NCI-H2107 treated with DMSO at 0.1 percent for 48 hours (cell line): ENCODE measurements around the gene ZNF585A.
A peak's percentile ranks its signal among the peaks of the same experiment; 100 is the strongest.
"Not testable (repeated sequence)": the region's sequence is repeated elsewhere in the genome, so short reads cannot be mapped to it uniquely, and the experiment has no call there.

Experiments used
- DNase-seq: peaks from one replicate; lab custom pipeline; 2025; ENCODE audit not compliant: unreplicated experiment; lab: John Stamatoyannopoulos, UW

Gene ZNF585A

GRCh38 chr19:37172368-37173366 is at the start of gene ZNF585A:
Gene ZNF585A, minus strand, starts transcription at chr19:37172695. Its CDS starts 2,785 bp downstream, at chr19:37169910.
- peak; percentile 95 for DNase-seq

- no peak for DNase-seq
Measured at GRCh38 chr19:37221136-37221535, 48.6 kb upstream of the ZNF585A start.

- DNase-seq, result no peak
Measured at GRCh38 chr19:37220383-37220782, 47.9 kb upstream of the ZNF585A start.

- DNase-seq, result no peak
Measured at GRCh38 chr19:37218592-37218935, 46.1 kb upstream of the ZNF585A start.

GRCh38 chr19:37217775-37218591 is 45.5 kb upstream of the ZNF585A start, which contains the start of gene ZNF383:
Gene ZNF383, plus strand, starts transcription at chr19:37218214. Its CDS starts 12,240 bp downstream, at chr19:37230454.
- DNase-seq, result peak; percentile 78

GRCh38 chr19:37217480-37217774 is 44.9 kb upstream of the ZNF585A start:
- no peak for DNase-seq

GRCh38 chr19:37197768-37198167 is 25.3 kb upstream of the ZNF585A start:
- DNase-seq, result no peak

- not testable (repeated sequence) for DNase-seq
Measured at GRCh38 chr19:37197115-37197514, 24.6 kb upstream of the ZNF585A start.

- DNase-seq, result not testable (repeated sequence)
Measured at GRCh38 chr19:37195248-37195647, 22.8 kb upstream of the ZNF585A start.

GRCh38 chr19:37186071-37186470 is 13.6 kb upstream of the ZNF585A start:
- not testable (repeated sequence) for DNase-seq

GRCh38 chr19:37165635-37166034 is 6.9 kb downstream of the ZNF585A start:
- DNase-seq, result no peak

GRCh38 chr19:37160153-37160552 is 12.3 kb downstream of the ZNF585A start:
- DNase-seq, result no peak

GRCh38 chr19:37148214-37148613 is 24.3 kb downstream of the ZNF585A start:
- no peak for DNase-seq

- no peak for DNase-seq
Measured at GRCh38 chr19:37136111-37136510, 36.4 kb downstream of the ZNF585A start.

- no peak for DNase-seq
Measured at GRCh38 chr19:37128821-37129177, 43.7 kb downstream of the ZNF585A start.

GRCh38 chr19:37127999-37128820 is 44.3 kb downstream of the ZNF585A start:
- no peak for DNase-seq

GRCh38 chr19:37122093-37122492 is 50.4 kb downstream of the ZNF585A start:
- DNase-seq, result not testable (repeated sequence)

- no peak for DNase-seq
Measured at GRCh38 chr19:37114001-37114400, 58.5 kb downstream of the ZNF585A start.

- DNase-seq, result not testable (repeated sequence)
Measured at GRCh38 chr19:37111753-37112152, 60.7 kb downstream of the ZNF585A start.

- not testable (repeated sequence) for DNase-seq
Measured at GRCh38 chr19:37104135-37104534, 68.4 kb downstream of the ZNF585A start.

- no peak for DNase-seq
Measured at GRCh38 chr19:37098570-37098969, 73.9 kb downstream of the ZNF585A start.
